NCI-H510A treated with DMSO at 0.1 percent for 48 hours (cell line): ENCODE results near the gene CMSS1.

Source experiments
- DNase-seq: peaks from one replicate; lab custom pipeline; 2025; lab: John Stamatoyannopoulos, UW

The CMSS1 gene

DNA sequence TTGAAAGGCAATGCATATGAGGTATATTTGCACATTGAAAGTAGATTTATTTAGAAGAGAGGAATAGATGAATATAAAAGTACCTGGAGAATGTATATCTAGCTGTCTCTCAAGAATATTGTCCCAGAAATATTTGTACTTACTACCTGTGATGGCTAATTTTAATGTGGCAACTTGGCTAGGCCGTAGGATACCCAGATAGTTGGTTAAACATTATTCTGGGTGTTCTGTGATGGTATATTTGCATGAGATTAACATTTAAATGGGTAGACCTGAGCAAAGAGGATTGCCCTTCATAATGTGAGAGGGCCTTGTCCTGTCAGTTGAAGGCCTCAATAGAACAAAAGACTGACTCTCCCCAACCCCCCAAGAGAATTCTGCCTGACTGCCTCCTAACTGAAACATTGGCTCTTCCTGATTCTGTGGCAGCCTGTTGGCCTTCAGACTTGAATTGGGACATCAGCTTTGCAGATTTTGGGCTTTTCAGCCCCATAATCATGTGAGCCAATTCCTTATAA, 366.0 kb downstream of the CMSS1 start:
- DNase-seq: no peak

GRCh38 chr3:100184948-100185570, 367.4 kb downstream of the CMSS1 start:
- no peak for DNase-seq

- DNase-seq: no peak
Measured at GRCh38 chr3:100185847-100186246, 368.2 kb downstream of the CMSS1 start.

- DNase-seq: no peak
Measured at GRCh38 chr3:100189444-100189964, 371.8 kb downstream of the CMSS1 start.

- DNase-seq: no peak
Measured at GRCh38 chr3:100195375-100195774, 377.7 kb downstream of the CMSS1 start.

GRCh38 chr3:100197876-100198275, 380.2 kb downstream of the CMSS1 start:
- no peak for DNase-seq

GRCh38 chr3:100198579-100199269, 381.1 kb downstream of the CMSS1 start:
- DNase-seq: no peak

DNA sequence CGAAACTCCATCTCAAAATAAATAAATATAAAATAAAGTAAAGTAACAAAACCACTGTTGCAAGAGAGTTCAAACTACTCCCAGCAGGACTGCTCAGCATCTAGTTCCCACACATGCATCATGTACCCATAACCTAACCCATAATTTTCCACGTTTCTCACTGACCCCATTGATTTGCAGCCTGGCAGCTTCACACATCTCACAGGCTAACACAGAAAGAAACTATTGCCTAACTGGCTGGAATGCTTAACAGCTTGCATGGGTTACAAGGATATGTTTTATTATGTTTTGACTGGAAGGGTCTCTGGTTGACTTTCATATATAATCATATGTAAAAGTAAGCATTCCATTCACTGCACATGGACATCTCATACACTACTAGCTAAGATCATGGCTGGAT, 387.5 kb downstream of the CMSS1 start:
- DNase-seq: no peak

- DNase-seq: no peak
Measured at GRCh38 chr3:100206687-100207086, 389.0 kb downstream of the CMSS1 start.

DNA sequence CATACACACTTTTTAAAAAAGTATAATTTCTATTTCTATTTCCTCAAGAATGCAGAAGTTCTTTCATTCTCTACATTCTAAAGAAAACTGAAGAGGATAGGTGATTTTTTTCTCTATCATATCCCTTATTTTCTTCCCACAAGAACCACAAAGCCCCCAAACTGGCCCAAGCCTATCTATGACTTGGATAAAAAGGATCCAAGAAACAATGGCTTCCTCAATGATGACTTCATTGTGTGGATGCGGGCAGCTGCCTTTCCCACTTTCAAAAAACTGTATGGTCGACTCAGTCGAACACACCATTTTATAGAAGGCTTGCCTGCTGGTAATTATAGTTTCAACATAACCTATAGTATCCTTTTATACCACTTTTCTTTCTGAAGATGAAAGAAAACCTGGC, 390.2 kb downstream of the CMSS1 start:
- no peak for DNase-seq

- DNase-seq: no peak
Measured at GRCh38 chr3:100209169-100209568, 391.5 kb downstream of the CMSS1 start.

- DNase-seq: no peak
Measured at GRCh38 chr3:100209948-100210771, 392.5 kb downstream of the CMSS1 start.

GRCh38 chr3:100210772-100211135, 393.1 kb downstream of the CMSS1 start:
- DNase-seq: peak; percentile 4

DNA sequence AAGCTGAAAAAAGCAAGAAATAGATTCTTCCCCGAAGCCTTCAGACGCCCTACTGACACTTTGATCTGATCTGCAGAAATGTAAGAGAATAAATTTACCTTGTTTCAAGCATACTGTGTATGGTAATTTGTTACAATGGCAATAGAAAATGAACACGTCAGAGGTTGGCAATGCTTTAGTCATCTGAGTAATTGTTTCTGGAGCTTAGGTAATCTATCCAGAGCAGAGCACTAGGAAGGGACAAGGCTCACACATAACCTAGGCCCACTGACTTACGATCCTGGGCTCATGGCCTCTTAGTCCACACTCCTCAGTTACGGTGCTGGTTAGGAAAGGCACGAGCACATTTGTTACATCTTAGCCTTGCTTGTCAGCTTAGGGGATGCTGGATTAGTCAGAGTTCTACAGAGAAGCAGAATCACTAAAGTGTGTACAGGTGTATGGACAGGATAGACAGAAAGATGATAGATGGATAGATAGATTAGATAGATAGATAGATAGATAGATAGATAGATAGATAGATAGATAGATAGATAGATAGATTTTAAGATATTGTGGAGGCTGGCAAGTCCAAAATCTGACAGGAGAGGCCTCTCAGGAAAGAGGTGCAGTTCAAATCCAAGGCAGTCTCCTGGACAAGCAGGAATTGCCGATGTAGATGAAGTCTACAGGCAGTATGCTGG, 396.4 kb downstream of the CMSS1 start:
- no peak for DNase-seq

GRCh38 chr3:100214574-100214964, 396.9 kb downstream of the CMSS1 start:
- no peak for DNase-seq

DNA sequence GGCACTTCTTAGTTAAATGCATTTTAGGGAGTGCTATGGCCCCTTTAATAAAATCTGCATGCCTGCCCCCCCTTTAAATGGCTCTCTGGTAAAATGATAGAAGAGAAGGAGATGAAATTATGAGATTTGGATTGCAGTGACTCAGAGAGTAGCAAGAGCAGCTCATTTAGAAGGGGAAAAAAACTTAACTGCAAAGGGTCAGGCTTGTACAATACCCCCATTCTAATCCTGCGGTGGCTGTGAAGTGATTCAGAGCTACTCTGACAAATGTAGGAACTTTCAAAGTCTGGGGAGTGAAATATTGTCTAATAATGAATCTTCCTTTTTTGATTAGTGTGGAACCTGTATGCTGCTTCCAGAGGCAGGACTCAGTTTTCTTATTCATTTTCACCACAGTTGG, 399.1 kb downstream of the CMSS1 start:
- no peak for DNase-seq

GRCh38 chr3:100221159-100221558, 403.5 kb downstream of the CMSS1 start:
- DNase-seq: no peak

DNA sequence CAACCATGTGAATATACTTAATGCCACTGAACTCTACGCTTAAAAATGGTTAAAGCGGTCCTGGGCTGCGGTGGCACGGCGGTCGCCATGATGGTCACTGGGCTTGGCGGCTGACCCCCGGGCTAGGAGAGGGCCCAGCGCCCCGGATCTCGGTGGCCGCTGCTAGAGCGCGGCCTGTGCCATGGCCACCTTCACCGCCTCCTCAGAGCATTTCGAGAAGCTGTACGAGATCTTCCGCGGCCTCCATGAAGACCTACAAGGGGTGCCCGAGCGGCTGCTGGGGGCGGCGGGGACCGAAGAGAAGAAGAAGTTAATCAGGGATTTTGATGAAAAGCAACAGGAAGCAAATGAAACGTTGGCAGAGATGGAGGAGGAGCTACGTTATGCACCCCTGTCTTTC, 407.5 kb downstream of the CMSS1 start:
- no peak for DNase-seq

GRCh38 chr3:100225883-100226282, 408.2 kb downstream of the CMSS1 start:
- no peak for DNase-seq

GRCh38 chr3:100226712-100227429, 409.2 kb downstream of the CMSS1 start:
- no peak for DNase-seq

GRCh38 chr3:100227511-100227921, 409.9 kb downstream of the CMSS1 start:
- no peak for DNase-seq
